BE2C (cell line): ENCODE data around the gene MAPKAP1.

ENCODE experiments used
- DNase-seq: peaks from one replicate; pipeline ENCODE4 v3.0.0-alpha.2; 2020
- H3K27me3 ChIP-seq: fragments of 250-450 bp; sonication (Bioruptor Pico); 2 replicates; pipeline ENCODE4 v1.5.1; 2020; ENCODE audit warnings: mild to moderate bottlenecking
- H3K36me3 ChIP-seq: fragments of 250-450 bp; sonication (Bioruptor Pico); 2 replicates; pipeline ENCODE4 v1.5.1; 2020; ENCODE audit warnings: mild to moderate bottlenecking
- H3K4me1 ChIP-seq: fragments of 250-450 bp; sonication (Bioruptor Pico); 2 replicates; pipeline ENCODE4 v1.5.1; 2020
- H3K4me3 ChIP-seq: 2 replicates; pipeline ENCODE4 v1.5.1; 2011; ENCODE audit warnings: low read depth, low read length
- H3K9me3 ChIP-seq: fragments of 250-450 bp; sonication (Bioruptor Pico); 2 replicates; pipeline ENCODE4 v1.5.1; 2020
- CTCF ChIP-seq: IDR thresholded peaks from 2 replicates; pipeline ENCODE4 v1.5.1; 2012; ENCODE audit warnings: mild to moderate bottlenecking, low read depth, low read length

MAPKAP1 gene

GRCh38 chr9:125468646-125469045 lies 238.4 kb downstream of the MAPKAP1 start:
- TF ChIP-seq CTCF: no peak
- H3K4me3 ChIP-seq: no peak overlapping the region
- H3K36me3 ChIP-seq: no peaks in the 10 kb centered on the region
- H3K27me3 ChIP-seq: no peaks in the 10 kb centered on the region
- no peaks in the 10 kb centered on the region for H3K9me3 ChIP-seq
- H3K4me1 ChIP-seq: peaks cover 32% of the 10 kb centered on the region
- no peak for DNase-seq

- no peaks in the 10 kb centered on the region for H3K9me3 ChIP-seq
- DNase-seq: no peak
- no peak overlapping the region for H3K4me3 ChIP-seq
- no peaks in the 10 kb centered on the region for H3K27me3 ChIP-seq
- TF ChIP-seq CTCF: no peak
- H3K4me1 ChIP-seq: peaks cover 37% of the 10 kb centered on the region
- H3K36me3 ChIP-seq: no peaks in the 10 kb centered on the region
Measured at GRCh38 chr9:125467116-125467740, 239.8 kb downstream of the MAPKAP1 start.

GRCh38 chr9:125466411-125466810 lies 240.6 kb downstream of the MAPKAP1 start:
- H3K27me3 ChIP-seq: no peaks in the 10 kb centered on the region
- TF ChIP-seq CTCF: no peak
- peaks cover 29% of the 10 kb centered on the region for H3K4me1 ChIP-seq
- H3K9me3 ChIP-seq: no peaks in the 10 kb centered on the region
- H3K4me3 ChIP-seq: no peak overlapping the region
- no peaks in the 10 kb centered on the region for H3K36me3 ChIP-seq
- no peak for DNase-seq

GRCh38 chr9:125464591-125465385 lies 242.2 kb downstream of the MAPKAP1 start:
- Histone ChIP-seq H3K36me3 (no peaks in the 10 kb centered on the region), H3K9me3 (no peaks in the 10 kb centered on the region), H3K4me3 (no peak overlapping the region), H3K4me1 (peaks cover 16% of the 10 kb centered on the region), H3K27me3 (no peaks in the 10 kb centered on the region)
- no peak for TF ChIP-seq CTCF
- no peak for DNase-seq

- no peaks in the 10 kb centered on the region for H3K36me3 ChIP-seq
- no peak overlapping the region for H3K4me3 ChIP-seq
- no peaks in the 10 kb centered on the region for H3K9me3 ChIP-seq
- no peak for DNase-seq
- TF ChIP-seq CTCF: no peak
- H3K4me1 ChIP-seq: peaks cover 16% of the 10 kb centered on the region
- no peaks in the 10 kb centered on the region for H3K27me3 ChIP-seq
Measured at GRCh38 chr9:125463926-125464325, 243.1 kb downstream of the MAPKAP1 start.

- Histone ChIP-seq H3K36me3 (no peaks in the 10 kb centered on the region), H3K4me1 (peaks cover 16% of the 10 kb centered on the region), H3K27me3 (no peaks in the 10 kb centered on the region), H3K9me3 (no peaks in the 10 kb centered on the region), H3K4me3 (no peak overlapping the region)
- no peak for TF ChIP-seq CTCF
- DNase-seq: no peak
Measured at GRCh38 chr9:125462861-125463291, 244.1 kb downstream of the MAPKAP1 start.
